Measurements from ENCODE around the gene DGAT2L6.
"Not testable (repeated sequence)": the region's sequence is repeated elsewhere in the genome, so short reads cannot be mapped to it uniquely, and the experiment has no call there.

DGAT2L6 gene

GRCh38 chrX:70231666-70232065 is 54.4 kb downstream of the DGAT2L6 start:
- H3K36me3 Mint-ChIP-seq = peaks cover 2% of the 10 kb centered on the region
- no peak overlapping the region for H3K4me3 Mint-ChIP-seq
- H3K27me3 Mint-ChIP-seq = no peaks in the 10 kb centered on the region
- no peak for ATAC-seq (ENCODE audit: low read depth)
- DNase-seq (ENCODE audit: low spot score in 2 of 2) = no peak
- H3K27ac Mint-ChIP-seq = no peak overlapping the region
- no peaks in the 10 kb centered on the region for H3K4me1 Mint-ChIP-seq
- no peaks in the 10 kb centered on the region for H3K9me3 Mint-ChIP-seq

GRCh38 chrX:70234355-70234754 is 57.1 kb downstream of the DGAT2L6 start, which contains the start of gene AWAT1:
TSS of gene AWAT1 (plus strand) at chrX:70234655. CDS start at chrX:70234696, 41 bp downstream.
- ATAC-seq (ENCODE audit: low read depth) (no peak), DNase-seq (ENCODE audit: low spot score in 2 of 2) (no peak)
- Mint-ChIP-seq H3K36me3 (peaks cover 2% of the 10 kb centered on the region), H3K27ac (no peak within 1 kb of the TSS), H3K9me3 (no peaks in the 10 kb centered on the region), H3K27me3 (no peaks in the 10 kb centered on the region), H3K4me3 (no peak within 1 kb of the TSS), H3K4me1 (no peaks in the 10 kb centered on the region)

GRCh38 chrX:70240751-70241150 is 63.5 kb downstream of the DGAT2L6 start:
- no peak overlapping the region for H3K4me3 Mint-ChIP-seq
- ATAC-seq (ENCODE audit: low read depth) (no peak), DNase-seq (ENCODE audit: low spot score in 2 of 2) (no peak)
- no peaks in the 10 kb centered on the region for H3K27me3 Mint-ChIP-seq
- no peaks in the 10 kb centered on the region for H3K9me3 Mint-ChIP-seq
- no peaks in the 10 kb centered on the region for H3K36me3 Mint-ChIP-seq
- H3K27ac Mint-ChIP-seq = no peak overlapping the region
- no peaks in the 10 kb centered on the region for H3K4me1 Mint-ChIP-seq

GRCh38 chrX:70241501-70241900 is 64.2 kb downstream of the DGAT2L6 start:
- Mint-ChIP-seq H3K36me3 (no peaks in the 10 kb centered on the region), H3K4me1 (no peaks in the 10 kb centered on the region), H3K27me3 (no peaks in the 10 kb centered on the region), H3K9me3 (no peaks in the 10 kb centered on the region), H3K4me3 (no peak overlapping the region), H3K27ac (no peak overlapping the region)
- DNase-seq (ENCODE audit: low spot score in 2 of 2) (no peak), ATAC-seq (ENCODE audit: low read depth) (no peak)

- DNase-seq (ENCODE audit: low spot score in 2 of 2); H3K27ac Mint-ChIP-seq; H3K4me3 Mint-ChIP-seq; H3K4me1 Mint-ChIP-seq; ATAC-seq (ENCODE audit: low read depth); H3K9me3 Mint-ChIP-seq; H3K27me3 Mint-ChIP-seq; H3K36me3 Mint-ChIP-seq: not testable (repeated sequence)
These were observed 66.3 kb downstream of the DGAT2L6 start for GRCh38 chrX:70243601-70244000.

- ATAC-seq (ENCODE audit: low read depth) (no peak), DNase-seq (ENCODE audit: low spot score in 2 of 2) (no peak)
- H3K27me3 Mint-ChIP-seq = no peaks in the 10 kb centered on the region
- no peak overlapping the region for H3K4me3 Mint-ChIP-seq
- no peaks in the 10 kb centered on the region for H3K9me3 Mint-ChIP-seq
- H3K27ac Mint-ChIP-seq = no peak overlapping the region
- H3K36me3 Mint-ChIP-seq = no peaks in the 10 kb centered on the region
- no peaks in the 10 kb centered on the region for H3K4me1 Mint-ChIP-seq
These were observed 67.6 kb downstream of the DGAT2L6 start for GRCh38 chrX:70244881-70245280.

GRCh38 chrX:70247252-70247651 is 70.0 kb downstream of the DGAT2L6 start:
- H3K27me3 Mint-ChIP-seq = no peaks in the 10 kb centered on the region
- H3K9me3 Mint-ChIP-seq = no peaks in the 10 kb centered on the region
- no peaks in the 10 kb centered on the region for H3K36me3 Mint-ChIP-seq
- H3K27ac Mint-ChIP-seq = no peak overlapping the region
- ATAC-seq (ENCODE audit: low read depth) (no peak), DNase-seq (ENCODE audit: low spot score in 2 of 2) (no peak)
- H3K4me1 Mint-ChIP-seq = no peaks in the 10 kb centered on the region
- no peak overlapping the region for H3K4me3 Mint-ChIP-seq

- Mint-ChIP-seq H3K27me3 (no peaks in the 10 kb centered on the region), H3K4me3 (no peak overlapping the region), H3K4me1 (no peaks in the 10 kb centered on the region), H3K36me3 (peaks cover 18% of the 10 kb centered on the region), H3K9me3 (no peaks in the 10 kb centered on the region), H3K27ac (no peak overlapping the region)
- DNase-seq (ENCODE audit: low spot score in 2 of 2) (no peak), ATAC-seq (ENCODE audit: low read depth) (no peak)
These were observed 75.2 kb downstream of the DGAT2L6 start for GRCh38 chrX:70252491-70252890.

GRCh38 chrX:70253377-70254062 is 76.2 kb downstream of the DGAT2L6 start:
- Mint-ChIP-seq H3K9me3 (no peaks in the 10 kb centered on the region), H3K4me1 (no peaks in the 10 kb centered on the region), H3K36me3 (peaks cover 18% of the 10 kb centered on the region), H3K27ac (no peak overlapping the region), H3K4me3 (no peak overlapping the region), H3K27me3 (no peaks in the 10 kb centered on the region)
- DNase-seq (ENCODE audit: low spot score in 2 of 2) (no peak), ATAC-seq (ENCODE audit: low read depth) (no peak)

GRCh38 chrX:70254063-70254400 is 76.7 kb downstream of the DGAT2L6 start:
- no peak for ATAC-seq (ENCODE audit: low read depth)
- H3K27ac Mint-ChIP-seq = no peak overlapping the region
- H3K4me1 Mint-ChIP-seq = no peaks in the 10 kb centered on the region
- no peak for DNase-seq (ENCODE audit: low spot score in 2 of 2)
- no peaks in the 10 kb centered on the region for H3K27me3 Mint-ChIP-seq
- H3K36me3 Mint-ChIP-seq = peaks cover 18% of the 10 kb centered on the region
- H3K4me3 Mint-ChIP-seq = no peak overlapping the region
- H3K9me3 Mint-ChIP-seq = no peaks in the 10 kb centered on the region

- H3K36me3 Mint-ChIP-seq = peaks cover 18% of the 10 kb centered on the region
- ATAC-seq (ENCODE audit: low read depth) = no peak
- H3K9me3 Mint-ChIP-seq = no peaks in the 10 kb centered on the region
- H3K27me3 Mint-ChIP-seq = no peaks in the 10 kb centered on the region
- no peak for DNase-seq (ENCODE audit: low spot score in 2 of 2)
- no peak overlapping the region for H3K4me3 Mint-ChIP-seq
- no peak overlapping the region for H3K27ac Mint-ChIP-seq
- H3K4me1 Mint-ChIP-seq = no peaks in the 10 kb centered on the region
These were observed 77.6 kb downstream of the DGAT2L6 start for GRCh38 chrX:70254909-70255308.

All from memory B cell (primary cell).